Glomerular visceral epithelial cell (primary cell): Measurements from ENCODE around the gene TM2D1.
A peak's percentile ranks its signal among the peaks of the same experiment; 100 is the strongest.

Experiments used
- DNase-seq: peaks from one replicate; pipeline ENCODE4 v3.0.0-alpha.2; 2016; ENCODE audit errors: extremely low spot score

Gene TM2D1

DNA sequence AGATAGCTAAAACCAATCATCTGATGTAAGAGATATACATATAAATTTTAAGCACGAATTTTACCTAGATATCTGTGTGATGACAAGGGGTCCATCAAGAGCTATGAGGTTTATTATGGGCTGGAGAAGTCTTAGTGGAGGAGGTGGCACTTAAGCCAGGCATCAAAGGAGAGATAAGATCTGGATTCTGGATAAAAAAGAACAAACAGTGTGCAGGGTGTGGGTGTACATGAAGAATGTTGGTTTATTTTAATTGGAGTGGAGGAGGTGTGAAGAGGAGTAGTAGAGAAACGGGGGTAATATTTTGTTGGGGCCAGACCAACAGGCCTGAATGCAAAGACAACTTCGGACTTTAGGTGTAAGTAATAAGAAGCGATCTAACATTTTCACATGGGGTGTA lies 80.6 kb downstream of the TM2D1 start:
- no peak for DNase-seq

DNA sequence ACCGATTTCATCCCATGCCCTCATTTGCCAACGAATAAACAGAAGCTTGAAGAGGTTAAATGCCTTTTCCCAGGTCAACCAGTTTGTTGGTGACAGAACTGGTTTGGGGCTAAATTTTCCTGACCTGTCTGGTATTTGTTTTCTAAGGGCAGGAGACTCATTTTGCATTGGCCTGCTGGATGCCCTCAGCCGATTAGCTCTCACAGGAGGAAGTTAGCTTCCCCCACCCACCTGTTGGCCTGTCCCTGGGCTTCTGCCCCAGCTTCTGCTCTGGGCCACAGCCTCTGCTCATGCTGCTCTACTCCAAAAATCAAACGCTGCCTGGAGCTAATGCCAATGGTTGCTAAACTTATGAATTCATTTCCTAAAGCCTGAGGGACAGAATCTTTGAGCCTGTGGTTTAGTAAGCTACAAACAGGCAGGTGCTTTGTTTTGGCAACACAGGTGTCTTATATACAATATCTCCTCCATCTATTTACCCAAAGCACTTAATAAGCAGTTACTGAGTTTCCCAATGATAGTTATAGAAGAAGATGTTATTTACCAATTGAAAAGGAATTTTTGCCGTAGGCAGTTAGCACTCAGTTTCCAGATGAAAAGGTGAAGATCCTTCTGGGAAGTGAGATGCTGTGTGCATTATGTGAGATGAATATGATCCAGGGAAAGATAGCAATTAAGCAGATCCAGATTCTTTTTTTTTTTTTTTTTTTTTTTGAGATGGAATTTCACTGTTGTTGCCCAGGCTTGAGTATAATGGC lies 82.3 kb downstream of the TM2D1 start:
- DNase-seq, result no peak

DNA sequence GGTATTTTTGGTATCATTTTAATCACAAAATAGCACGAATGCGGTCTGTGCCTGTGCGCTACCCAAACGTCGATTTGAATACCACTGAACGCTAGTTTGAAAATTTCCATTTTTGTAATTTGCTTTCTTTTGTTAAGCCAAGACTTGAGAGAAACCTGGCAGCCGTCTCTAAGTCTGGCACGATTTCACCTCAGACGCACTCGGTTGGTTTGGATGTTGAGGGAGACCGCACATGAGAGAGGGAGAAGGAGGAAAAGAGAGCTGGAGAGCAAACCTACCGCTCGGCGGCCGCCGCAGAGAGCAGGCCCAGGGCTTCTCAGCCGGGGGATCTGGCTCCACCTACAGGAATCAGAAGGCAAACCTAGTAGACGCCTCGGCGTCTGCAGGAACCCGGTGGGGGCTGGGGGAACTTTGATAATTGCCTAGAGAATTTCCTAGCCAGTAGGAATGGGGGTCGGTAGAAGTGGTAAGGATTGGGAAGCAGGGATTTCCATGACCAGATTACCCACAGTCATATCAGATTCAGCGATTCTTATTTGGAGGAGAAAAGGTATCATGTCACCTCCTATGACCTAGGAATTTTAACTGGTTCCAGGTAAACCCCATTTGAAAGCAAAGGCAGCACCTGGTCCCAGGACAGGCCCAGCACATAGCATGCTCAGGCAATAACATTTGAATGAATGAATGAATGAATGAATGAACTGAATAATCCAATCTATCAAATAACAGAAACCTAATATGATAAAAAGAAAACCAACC lies 83.2 kb downstream of the TM2D1 start:
- peak; percentile 47 for DNase-seq

DNA sequence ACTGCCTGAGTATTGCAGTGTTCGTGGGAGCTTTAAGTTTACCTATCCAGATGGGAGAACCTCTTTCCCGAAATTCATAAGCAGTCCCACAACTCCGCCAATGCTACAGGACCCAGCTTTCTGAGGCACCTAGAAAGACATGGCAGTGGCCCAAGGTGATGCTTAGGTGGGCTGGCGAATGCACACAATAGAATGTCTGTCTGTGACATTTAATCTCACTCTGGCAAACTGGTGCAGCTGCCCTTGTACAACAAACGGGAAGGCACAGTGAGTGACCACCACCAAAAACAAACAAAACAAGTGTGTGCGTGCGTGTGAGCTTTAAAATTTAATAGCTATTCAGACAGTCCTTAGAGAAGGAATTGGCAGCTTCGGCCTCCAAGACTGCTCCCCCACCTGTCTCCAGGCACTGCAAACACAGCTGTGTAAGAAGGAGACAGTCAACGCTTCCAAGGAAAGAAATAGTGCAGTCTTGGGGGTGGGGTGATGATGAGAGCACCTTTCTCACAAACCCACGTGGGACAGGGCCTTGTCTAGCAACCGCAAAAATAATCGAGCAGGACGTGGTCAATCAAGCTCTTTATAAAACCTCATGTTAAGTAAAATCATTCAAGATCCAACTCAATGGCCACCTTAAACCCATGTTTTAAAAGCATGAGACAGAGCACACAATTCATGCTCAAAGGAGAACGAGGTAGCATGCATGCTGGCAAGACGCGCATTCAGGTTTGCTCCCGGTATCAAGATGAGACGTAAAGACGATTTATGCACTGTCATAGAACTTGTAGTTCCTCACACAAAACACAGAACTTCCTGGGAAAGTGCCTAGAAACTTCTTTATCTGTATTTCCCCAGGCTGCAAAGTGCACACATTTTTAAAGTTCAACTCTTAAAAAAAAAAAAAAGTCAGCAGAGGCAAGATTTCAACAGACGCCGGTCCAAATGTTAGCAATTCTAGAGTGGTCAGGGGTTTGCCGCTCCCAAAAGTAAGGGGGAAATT lies 84.1 kb downstream of the TM2D1 start:
- DNase-seq, result no peak

DNA sequence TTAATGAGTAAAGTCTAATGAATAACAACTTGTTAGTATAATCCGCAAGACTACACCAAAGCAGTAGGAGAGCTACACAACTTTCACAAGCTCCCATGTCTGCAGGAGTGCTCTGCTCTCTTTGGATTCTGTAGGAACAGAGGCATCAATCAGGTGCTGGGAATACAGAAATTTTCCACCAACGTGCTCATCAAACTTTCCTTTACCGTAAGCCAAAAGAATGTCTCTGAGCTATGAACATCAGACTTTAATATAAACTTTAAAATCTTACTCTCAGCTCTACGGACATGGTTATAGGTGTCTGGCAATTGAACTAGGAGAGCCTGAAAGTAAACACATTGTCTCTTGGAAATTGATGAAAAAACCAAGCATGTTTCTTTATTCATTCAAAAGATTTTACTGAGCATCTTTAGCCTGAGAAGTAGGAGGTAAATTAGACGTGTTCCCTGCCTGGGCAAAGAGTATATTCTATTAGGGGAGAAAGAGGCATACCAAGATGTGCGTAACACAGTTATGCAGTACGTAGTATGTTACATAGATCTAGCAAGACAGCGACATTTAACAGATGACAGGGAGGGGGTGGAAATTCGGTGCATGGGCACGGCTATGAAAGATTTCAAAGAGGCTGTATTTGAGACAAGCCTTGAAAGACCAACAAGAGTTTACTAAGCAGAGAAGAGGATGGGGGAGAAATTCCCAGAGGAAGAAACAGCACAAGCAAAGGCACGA lies 85.2 kb downstream of the TM2D1 start:
- no peak for DNase-seq

DNA sequence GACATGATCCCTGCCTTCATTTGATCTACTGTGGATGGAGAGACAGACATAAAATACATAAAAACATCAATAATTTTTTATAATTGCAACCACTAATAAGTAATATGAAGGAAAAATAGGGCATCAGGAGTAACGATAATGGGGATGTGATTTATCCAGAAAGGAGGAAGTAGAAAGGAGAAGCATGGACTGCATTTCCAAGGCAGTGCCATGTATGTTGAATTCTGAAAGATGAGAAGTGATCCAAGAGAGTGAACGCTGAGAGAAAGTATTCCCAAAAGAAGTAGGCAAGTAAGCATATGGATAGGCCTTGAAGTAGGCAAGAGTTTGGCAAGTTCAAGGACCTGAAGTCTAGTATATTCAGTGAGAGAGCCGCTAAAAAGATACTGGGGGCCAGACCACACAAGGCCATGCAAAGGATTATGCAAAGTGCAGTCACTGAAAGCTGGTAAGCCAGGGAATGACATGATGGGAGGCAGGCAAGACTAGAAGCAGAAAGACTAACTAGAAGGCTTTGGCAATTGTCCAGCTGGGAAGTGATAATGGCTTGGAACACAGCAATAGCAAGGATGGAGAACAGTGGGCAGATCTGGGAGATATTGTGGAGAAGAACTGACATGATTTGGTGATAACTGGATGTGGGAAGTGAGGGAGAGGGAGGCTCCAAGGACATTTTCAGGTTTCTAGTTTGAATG lies 85.9 kb downstream of the TM2D1 start:
- no peak for DNase-seq

DNA sequence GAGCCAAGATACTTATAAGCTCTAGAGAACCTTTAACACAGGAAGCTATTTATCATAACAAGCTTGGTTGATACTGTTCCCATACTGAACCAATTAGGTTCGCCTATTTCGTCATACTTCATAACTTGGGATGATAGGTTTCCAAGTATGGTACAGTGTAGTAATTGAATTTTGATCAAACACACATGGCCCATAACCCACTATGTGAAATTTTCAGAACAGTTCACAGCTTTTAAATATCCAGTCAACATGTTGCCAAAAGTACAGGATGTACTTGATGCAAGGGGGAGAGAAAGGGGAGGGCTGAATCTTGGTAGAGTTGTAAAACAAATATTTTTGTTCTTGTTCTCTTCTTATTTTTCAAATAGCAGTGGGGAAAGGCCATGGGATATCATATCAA lies 86.6 kb downstream of the TM2D1 start:
- DNase-seq, result no peak

DNA sequence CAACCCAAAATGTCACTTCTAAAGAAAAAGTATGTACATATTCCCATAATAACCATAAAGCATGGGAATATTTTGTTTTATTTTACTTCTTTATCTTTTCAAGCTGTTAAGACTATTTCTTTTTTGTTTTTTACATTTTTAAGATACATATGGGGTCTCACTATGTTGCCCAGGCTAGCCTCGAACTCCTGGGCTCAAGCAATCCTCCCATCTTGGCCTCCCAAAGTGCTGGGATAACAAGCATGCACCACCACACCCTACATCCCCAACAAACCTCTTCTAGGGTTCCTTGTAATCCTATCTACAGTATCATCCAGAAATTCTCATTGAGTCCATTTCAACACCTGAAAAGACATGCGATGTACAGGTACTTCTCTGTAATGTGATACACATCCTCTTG lies 87.5 kb downstream of the TM2D1 start:
- no peak for DNase-seq

DNA sequence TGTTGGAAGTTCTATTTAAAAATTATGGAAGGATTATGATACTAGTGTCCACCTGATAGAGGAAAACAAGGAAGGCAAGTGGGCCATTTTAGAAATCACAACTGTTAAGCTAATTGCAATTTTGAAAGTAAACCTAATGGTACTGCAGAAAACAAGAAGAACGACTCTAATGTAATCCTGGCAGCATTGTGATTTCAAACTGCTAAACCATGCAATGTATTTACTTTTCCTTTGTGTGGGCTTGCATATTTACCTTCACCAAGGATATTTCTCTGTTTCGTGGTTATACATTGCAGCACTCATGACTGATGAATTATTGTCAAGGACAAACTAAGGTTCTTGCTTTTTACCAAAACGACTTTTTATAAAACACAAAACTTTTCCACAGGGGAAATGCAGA lies 88.1 kb downstream of the TM2D1 start:
- DNase-seq, result no peak

DNA sequence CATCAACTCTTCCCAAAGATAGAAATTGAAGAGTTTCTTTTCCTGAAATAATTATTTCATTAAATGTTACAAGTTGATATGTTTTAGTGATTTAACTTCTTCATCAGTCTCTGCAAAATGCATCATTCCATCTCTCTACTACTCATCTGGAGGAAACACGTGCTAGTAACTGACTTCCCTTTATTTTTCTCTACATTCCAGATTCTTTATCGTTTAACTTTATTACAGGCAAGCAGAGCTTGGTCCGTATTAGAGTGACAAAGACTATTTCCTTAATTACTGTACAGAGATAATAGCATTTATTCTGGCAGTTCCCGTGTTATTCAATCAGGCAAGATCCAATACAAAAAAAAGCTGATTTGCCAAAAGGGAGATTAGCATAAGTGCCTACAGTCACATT lies 88.6 kb downstream of the TM2D1 start:
- no peak for DNase-seq

DNA sequence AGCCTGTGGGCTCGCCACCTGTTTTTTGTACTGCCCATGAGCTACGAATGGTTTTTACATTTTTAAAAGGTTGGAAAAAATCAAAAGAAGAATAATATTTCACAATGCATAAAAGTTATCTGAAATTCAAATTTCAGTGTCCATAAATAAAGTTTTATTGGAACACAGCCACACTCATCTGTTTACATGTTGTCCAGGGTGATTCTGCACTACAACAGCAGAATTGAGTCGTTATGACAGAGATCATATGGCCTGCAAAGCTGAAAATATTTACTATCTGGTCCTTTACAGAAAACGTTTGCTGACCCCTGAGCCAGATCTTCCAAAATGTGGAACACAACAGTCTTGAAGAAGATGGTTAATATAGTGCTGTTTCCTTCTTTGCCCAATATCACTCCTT lies 89.4 kb downstream of the TM2D1 start:
- no peak for DNase-seq

DNA sequence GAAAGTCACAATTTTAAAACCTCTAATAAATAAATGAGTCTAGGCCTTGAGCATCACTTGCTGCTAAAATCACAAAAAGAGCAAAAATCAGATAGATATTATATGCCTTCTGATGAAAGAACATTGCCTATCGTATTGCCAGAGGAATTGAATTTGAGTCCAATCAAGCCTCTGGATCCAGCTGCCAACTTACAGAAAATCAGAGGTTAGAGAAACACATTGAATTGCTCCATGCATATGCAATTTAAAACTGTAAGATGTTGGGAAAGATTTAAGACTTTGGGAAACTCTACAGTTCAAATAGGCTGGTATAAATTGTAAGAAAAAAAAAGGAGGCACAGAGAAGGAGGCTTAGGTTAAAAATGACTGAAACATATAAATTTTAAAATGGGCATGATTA lies 93.5 kb downstream of the TM2D1 start:
- DNase-seq, result no peak
